CD4-positive, alpha-beta T cell (primary cell): ENCODE measurements around the gene TPP2. TPM values are rescaled to one million over a fixed set of nuclear protein-coding genes. Genes with fewer than 3 reads are reported as not detected.

Source experiments
- ATAC-seq: fragments of 200-7000 bp; cut with Tn5 transposase; one replicate; pipeline ENCODE4 v1.10.0; 2022; ENCODE audit warnings: mild to moderate bottlenecking; ENCODE audit not compliant: poor library complexity
- CTCF ChIA-PET: fragments of 350-600 bp; sonication (Branson Sonifier 250); formaldehyde crosslinking; loops from one replicate; lab custom pipeline; 2021; ENCODE audit warnings: antibody characterized with exemption, inconsistent platforms; lab: Charles Lee
- POLR2A ChIA-PET: fragments of 350-600 bp; sonication (Branson Sonifier 250); formaldehyde crosslinking; loops from one replicate; lab custom pipeline; 2021; ENCODE audit warnings: antibody characterized with exemption, inconsistent platforms; lab: Charles Lee
- DNase-seq, 14 experiments: peaks; one replicate each; pipeline ENCODE4 v3.0.0-alpha.2; 2013 to 2020; ENCODE audit warnings: mixed read lengths in 2 of 14
- H3K27ac ChIP-seq, 2 donors: one replicate each; pipeline versions ENCODE4 v1.5.1 to v1.7.0; 2013; ENCODE audit warnings: low read length in 2 of 2, low read depth in 1 of 2, mild to moderate bottlenecking in 1 of 2
- H3K27me3 ChIP-seq, 2 experiments: 1 replicate in 1 of 2; 2 replicates in 1 of 2; pipeline versions ENCODE4 v1.6.1 to v1.7.0; 2013; ENCODE audit warnings: low read length in 2 of 2, control low read depth in 1 of 2, mild to moderate bottlenecking in 1 of 2, moderate library complexity in 1 of 2; ENCODE audit not compliant: insufficient read depth in 2 of 2, control insufficient read depth in 1 of 2
- H3K36me3 ChIP-seq: one replicate; pipeline ENCODE4 v1.6.1; 2013; ENCODE audit warnings: low read length, control low read depth; ENCODE audit not compliant: insufficient read depth
- H3K4me1 ChIP-seq: one replicate; pipeline ENCODE4 v1.6.1; 2013; ENCODE audit warnings: low read length, control low read depth; ENCODE audit not compliant: insufficient read depth
- H3K4me3 ChIP-seq: one replicate; pipeline ENCODE4 v1.5.1; 2013; ENCODE audit warnings: mild to moderate bottlenecking, low read length, moderate library complexity
- H3K9me3 ChIP-seq, 2 experiments: 1 replicate in 1 of 2; 2 replicates in 1 of 2; pipeline versions ENCODE4 v1.6.1 to v1.7.0; 2013; ENCODE audit warnings: low read length in 2 of 2, mild to moderate bottlenecking in 2 of 2, control low read depth in 1 of 2, moderate library complexity in 1 of 2; ENCODE audit not compliant: control insufficient read depth in 1 of 2, insufficient read depth in 1 of 2
- H3K27ac Mint-ChIP-seq: one replicate; pipeline ENCODE4 v1.8.0; 2020; ENCODE audit warnings: mixed read lengths
- H3K27me3 Mint-ChIP-seq: one replicate; pipeline ENCODE4 v1.8.0; 2021; ENCODE audit warnings: mixed read lengths
- H3K36me3 Mint-ChIP-seq: one replicate; pipeline ENCODE4 v1.8.0; 2021; ENCODE audit warnings: low read depth, mixed read lengths
- H3K4me1 Mint-ChIP-seq: one replicate; pipeline ENCODE4 v1.8.0; 2021; ENCODE audit warnings: low read depth, mixed read lengths
- H3K4me3 Mint-ChIP-seq: one replicate; pipeline ENCODE4 v1.8.0; 2020; ENCODE audit warnings: mild to moderate bottlenecking, mixed read lengths
- H3K9me3 Mint-ChIP-seq: one replicate; pipeline ENCODE4 v1.8.0; 2020; ENCODE audit warnings: mixed read lengths
- intact Hi-C, 2 experiments: fragments of 100-400 bp; cut with DNase I in 1 of 2; cut with micrococcal nuclease in 1 of 2; formaldehyde crosslinking; loops; one replicate each; pipeline versions ENCODE4 v1.15.1 to v1.9.0; 2023 to 2025; cut with DNase I, micrococcal nuclease
- total RNA-seq, 174 experiments: library from RNA in 2 of 174; stranded (reverse) in 2 of 174; gene quantifications; one replicate each; pipeline ENCODE4 v1.2.3 and lab custom pipeline; 2021 to 2026
- TF ChIP-seq, protein P1 (sequence below): fragments of 200-600 bp; IDR thresholded peaks from one replicate; pipeline ENCODE4 v1.8.0; 2022; ENCODE audit warnings: antibody characterized with exemption, mild to moderate bottlenecking

The TPP2 gene
- total RNA-seq, 2 experiments from 2014 or later = 146 to 147 TPM

DNA sequence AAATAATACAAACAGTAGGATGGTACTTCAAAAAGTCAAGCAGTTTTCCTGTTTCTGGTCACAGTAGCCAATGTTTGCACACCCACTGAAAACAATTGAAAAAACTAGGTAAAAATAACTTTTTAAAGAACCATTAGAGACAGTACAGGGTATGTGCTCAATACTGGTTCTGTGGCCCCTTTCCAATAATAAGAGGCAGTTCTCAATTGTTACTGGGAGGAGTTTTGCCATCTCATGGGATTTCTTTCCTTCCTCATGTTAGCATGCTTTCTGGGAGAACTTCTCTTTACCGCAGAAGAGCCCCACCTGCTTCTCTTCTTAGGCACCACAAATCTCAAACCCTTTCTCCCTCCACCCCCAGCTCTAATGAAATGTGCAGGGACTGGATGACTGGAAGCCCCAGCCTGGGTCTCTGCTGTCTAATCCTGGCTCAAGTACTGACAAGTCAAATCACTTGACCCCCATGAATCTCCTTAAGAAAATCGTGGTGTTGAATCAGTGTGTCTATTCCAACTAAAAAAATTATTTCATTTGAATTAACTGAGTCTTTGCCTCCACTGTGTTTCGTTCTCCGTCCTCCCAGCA, 83.4 kb downstream of the TPP2 start:
- H3K27ac ChIP-seq = no peak overlapping the region
- Mint-ChIP-seq H3K36me3 (peaks cover 48% of the 10 kb centered on the region), H3K27me3 (no peaks in the 10 kb centered on the region), H3K9me3 (no peaks in the 10 kb centered on the region), H3K27ac (peak overlapping the region; percentile 47), H3K4me1 (peaks cover 16% of the 10 kb centered on the region), H3K4me3 (no peak overlapping the region)
- no peaks in the 10 kb centered on the region for H3K4me1 ChIP-seq
- H3K27me3 ChIP-seq = no peaks in the 10 kb centered on the region
- ChIA-PET CTCF (no interaction called here), POLR2A (interaction anchor here (3.0 kb wide), 1 partner anchor 84 kb away, joined by 14 read pairs; the partner anchor contains the start of gene TPP2)
- H3K9me3 ChIP-seq = no peaks in the 10 kb centered on the region
- ATAC-seq (peak; percentile 6), DNase-seq (no peak)
- TF ChIP-seq, protein P1, sequence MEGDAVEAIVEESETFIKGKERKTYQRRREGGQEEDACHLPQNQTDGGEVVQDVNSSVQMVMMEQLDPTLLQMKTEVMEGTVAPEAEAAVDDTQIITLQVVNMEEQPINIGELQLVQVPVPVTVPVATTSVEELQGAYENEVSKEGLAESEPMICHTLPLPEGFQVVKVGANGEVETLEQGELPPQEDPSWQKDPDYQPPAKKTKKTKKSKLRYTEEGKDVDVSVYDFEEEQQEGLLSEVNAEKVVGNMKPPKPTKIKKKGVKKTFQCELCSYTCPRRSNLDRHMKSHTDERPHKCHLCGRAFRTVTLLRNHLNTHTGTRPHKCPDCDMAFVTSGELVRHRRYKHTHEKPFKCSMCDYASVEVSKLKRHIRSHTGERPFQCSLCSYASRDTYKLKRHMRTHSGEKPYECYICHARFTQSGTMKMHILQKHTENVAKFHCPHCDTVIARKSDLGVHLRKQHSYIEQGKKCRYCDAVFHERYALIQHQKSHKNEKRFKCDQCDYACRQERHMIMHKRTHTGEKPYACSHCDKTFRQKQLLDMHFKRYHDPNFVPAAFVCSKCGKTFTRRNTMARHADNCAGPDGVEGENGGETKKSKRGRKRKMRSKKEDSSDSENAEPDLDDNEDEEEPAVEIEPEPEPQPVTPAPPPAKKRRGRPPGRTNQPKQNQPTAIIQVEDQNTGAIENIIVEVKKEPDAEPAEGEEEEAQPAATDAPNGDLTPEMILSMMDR = no peak
- no peak overlapping the region for H3K4me3 ChIP-seq
- intact Hi-C loops = loop anchor here (5.0 to 10.0 kb wide), 3 partner anchors 92 to 167 kb away; partner anchors contain the start of genes TEX30 (in 2 of the 2) and ERCC5 (in 1 of the 2)
- H3K36me3 ChIP-seq = peaks cover 45% of the 10 kb centered on the region

DNA sequence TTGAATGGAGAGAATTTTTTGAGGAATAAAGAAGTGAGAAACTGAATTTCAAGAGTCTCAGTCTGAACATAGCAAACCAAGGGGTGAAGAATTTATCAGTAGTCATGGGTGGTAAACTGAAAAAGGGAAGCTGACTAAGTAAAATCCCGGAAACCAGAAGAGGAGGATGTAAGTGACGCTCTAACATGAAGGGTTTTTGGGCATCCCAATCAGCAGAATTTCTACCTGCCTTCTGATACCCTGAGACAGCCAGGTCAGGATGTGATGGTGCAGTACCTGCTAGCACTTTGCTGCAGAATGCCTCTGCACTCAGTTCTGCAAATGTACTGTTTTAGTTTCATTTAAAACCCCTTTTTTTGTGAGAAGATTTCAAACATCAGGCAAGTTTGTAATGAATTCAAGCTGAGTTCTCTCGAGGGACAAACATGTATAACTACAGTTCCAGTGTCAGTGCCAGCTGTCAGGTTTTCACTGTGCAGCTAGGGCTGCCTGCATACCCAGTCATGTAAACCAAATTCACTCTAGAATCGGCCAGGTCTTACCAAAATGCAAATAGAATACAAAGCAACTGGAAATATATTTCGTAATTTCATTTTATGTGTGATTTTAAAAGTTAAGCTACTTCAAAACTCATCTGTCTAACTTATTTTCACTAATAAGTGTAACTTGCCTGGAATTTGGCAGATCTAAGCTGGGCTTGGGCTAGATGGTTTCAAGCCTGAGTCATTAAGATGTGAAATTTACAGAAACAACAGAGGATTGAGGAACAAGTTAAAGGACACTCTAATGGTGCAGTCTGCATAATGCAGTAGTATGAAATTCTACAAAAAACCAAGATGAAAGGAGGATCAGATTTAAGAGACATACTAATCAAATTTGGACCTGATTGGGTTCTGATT, 84.3 kb downstream of the TPP2 start:
- ChIA-PET POLR2A (interaction anchor here (0.6 to 3.0 kb wide), 2 partner anchors 85 to 164 kb away, joined by 3 to 14 read pairs; partner anchors contain the start of gene TPP2), CTCF (no interaction called here)
- Mint-ChIP-seq H3K9me3 (no peaks in the 10 kb centered on the region), H3K4me3 (no peak overlapping the region), H3K36me3 (peaks cover 39% of the 10 kb centered on the region), H3K27ac (peak overlapping the region; percentile 47), H3K27me3 (no peaks in the 10 kb centered on the region), H3K4me1 (peaks cover 20% of the 10 kb centered on the region)
- Histone ChIP-seq H3K36me3 (peaks cover 38% of the 10 kb centered on the region), H3K27ac (no peak overlapping the region), H3K27me3 (no peaks in the 10 kb centered on the region), H3K9me3 (no peaks in the 10 kb centered on the region), H3K4me1 (peaks cover 2% of the 10 kb centered on the region), H3K4me3 (no peak overlapping the region)
- ATAC-seq = peak; percentile 82
- intact Hi-C loops = loop anchor here (5.0 to 10.0 kb wide), 3 partner anchors 91 to 166 kb away; partner anchors contain the start of genes TEX30 (in 2 of the 2) and ERCC5 (in 1 of the 2)
- peak in 4 of 14 experiments; percentile 14 to 50 (median 28) for DNase-seq
- TF ChIP-seq, protein P1 = no peak

DNA sequence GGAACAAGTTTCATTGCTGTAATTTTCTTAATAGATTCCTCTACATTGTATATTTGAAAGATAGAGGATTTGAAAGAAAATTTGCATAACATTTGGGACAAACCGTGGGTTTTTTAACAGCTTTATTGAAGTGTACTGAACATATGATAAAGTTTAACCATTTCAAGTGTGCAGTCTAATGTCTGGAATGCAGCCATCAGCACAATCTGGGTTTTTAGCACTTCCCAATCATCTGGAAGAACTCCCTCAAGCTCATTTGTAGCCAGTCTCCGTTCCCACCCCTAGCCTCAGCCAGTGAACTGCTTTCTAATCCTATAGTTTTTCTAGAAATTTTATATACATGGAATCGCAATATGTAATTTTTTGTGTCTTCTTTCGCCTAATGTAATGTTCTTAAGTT, 85.4 kb downstream of the TPP2 start:
- Mint-ChIP-seq H3K27ac (peak overlapping the region; percentile 4), H3K9me3 (no peaks in the 10 kb centered on the region), H3K27me3 (no peaks in the 10 kb centered on the region), H3K36me3 (peaks cover 29% of the 10 kb centered on the region), H3K4me3 (no peak overlapping the region), H3K4me1 (peaks cover 31% of the 10 kb centered on the region)
- Histone ChIP-seq H3K4me3 (no peak overlapping the region), H3K9me3 (no peaks in the 10 kb centered on the region), H3K27ac (no peak overlapping the region), H3K36me3 (peaks cover 26% of the 10 kb centered on the region), H3K4me1 (peaks cover 9% of the 10 kb centered on the region), H3K27me3 (no peaks in the 10 kb centered on the region)
- ATAC-seq (no peak), DNase-seq (no peak)
- ChIA-PET CTCF (no interaction called here), POLR2A (interaction anchor here (3.0 kb wide), 1 partner anchor 86 kb away, joined by 14 read pairs; the partner anchor contains the start of gene TPP2)
- intact Hi-C loops = loop anchor here (5.0 to 10.0 kb wide), 3 partner anchors 90 to 165 kb away; partner anchors contain the start of genes TEX30 (in 2 of the 2) and ERCC5 (in 1 of the 2)
- TF ChIP-seq, protein P1 = no peak
